GM12801 (cell line): Measurements from ENCODE around the gene TMEM116.

ENCODE experiments used
- TF ChIP-seq, protein P1 (sequence below): IDR thresholded peaks from one replicate; pipeline ENCODE4 v1.5.1; 2011; ENCODE audit warnings: control low read depth; ENCODE audit not compliant: insufficient read length; ENCODE audit errors: extremely low read depth

Gene TMEM116

DNA sequence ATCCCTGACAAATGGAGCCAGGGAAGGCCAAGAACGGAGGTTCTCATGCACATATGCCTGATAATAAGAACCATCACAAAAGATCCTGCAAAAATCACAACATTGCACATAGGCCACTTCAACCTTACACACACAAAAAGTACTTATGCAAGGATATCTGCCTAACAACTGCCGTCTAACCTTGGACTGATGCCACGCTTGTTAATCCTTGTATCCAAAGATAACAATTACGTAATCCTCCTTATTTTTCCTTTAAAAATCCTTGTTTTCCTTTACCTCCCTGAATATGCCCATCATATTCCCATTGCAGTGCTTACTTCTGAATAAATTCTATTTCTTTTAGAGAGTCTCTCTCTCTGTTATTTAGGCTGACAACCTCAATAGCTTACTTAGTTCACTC, 59.5 kb downstream of the TMEM116 start:
- TF ChIP-seq, protein P1, sequence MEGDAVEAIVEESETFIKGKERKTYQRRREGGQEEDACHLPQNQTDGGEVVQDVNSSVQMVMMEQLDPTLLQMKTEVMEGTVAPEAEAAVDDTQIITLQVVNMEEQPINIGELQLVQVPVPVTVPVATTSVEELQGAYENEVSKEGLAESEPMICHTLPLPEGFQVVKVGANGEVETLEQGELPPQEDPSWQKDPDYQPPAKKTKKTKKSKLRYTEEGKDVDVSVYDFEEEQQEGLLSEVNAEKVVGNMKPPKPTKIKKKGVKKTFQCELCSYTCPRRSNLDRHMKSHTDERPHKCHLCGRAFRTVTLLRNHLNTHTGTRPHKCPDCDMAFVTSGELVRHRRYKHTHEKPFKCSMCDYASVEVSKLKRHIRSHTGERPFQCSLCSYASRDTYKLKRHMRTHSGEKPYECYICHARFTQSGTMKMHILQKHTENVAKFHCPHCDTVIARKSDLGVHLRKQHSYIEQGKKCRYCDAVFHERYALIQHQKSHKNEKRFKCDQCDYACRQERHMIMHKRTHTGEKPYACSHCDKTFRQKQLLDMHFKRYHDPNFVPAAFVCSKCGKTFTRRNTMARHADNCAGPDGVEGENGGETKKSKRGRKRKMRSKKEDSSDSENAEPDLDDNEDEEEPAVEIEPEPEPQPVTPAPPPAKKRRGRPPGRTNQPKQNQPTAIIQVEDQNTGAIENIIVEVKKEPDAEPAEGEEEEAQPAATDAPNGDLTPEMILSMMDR = no peak

DNA sequence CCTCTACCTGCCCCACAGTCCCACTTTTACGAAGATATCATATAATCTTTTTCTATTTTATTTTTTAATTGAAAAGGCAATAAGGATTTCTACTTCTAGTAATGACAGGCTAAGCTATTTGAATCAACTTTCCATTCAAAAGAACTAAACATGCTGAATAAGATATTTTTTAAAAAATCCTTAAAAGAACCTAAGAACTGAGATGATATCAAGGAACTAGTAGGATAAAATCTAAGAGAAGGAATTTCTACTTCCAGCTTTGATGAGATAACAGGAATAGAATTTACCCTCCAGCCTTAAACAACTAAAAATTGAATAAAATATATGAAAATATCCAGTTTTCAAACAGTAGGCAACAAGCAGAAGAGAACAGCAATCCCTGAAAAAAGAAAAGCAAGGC, 69.0 kb downstream of the TMEM116 start:
- TF ChIP-seq, protein P1 = no peak

DNA sequence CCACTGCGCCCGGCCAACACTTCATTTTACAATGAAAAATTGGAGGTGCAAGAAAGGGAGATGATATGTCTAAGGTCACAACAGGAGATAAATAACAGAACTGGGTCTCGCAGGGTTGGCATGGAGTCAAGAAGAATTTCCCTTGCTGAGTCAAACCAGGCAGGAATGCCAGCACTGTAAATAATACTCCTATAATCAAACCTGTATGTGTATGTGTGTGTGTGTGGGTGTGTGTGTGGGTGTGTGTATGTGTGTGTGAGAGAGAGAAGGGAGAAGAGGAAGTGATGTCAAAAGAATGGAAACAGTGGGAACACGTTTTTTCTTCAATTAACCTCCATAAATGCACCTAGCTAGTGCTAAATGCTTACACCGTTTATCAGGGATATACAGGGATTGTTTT, 70.4 kb downstream of the TMEM116 start:
- TF ChIP-seq, protein P1 = no peak

DNA sequence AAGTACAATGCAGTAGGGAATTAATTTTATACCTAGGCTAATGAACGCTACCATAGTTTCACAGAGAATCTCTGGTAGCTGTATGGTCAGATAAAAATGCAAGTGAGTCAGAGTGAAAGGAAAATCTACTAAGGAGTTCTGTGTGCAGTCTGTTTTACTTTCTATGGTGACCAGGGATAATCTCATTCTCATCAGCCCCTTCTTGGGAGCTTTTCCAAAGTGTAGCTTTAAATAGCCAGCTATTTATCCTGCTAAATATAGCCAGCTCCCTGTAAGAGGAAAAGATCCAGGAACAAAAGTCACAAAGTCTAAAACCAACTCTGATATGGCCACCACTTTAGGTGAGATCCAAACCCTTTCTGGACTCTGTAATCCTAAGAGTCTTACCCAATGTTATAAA, 75.5 kb downstream of the TMEM116 start:
- TF ChIP-seq, protein P1 = no peak

DNA sequence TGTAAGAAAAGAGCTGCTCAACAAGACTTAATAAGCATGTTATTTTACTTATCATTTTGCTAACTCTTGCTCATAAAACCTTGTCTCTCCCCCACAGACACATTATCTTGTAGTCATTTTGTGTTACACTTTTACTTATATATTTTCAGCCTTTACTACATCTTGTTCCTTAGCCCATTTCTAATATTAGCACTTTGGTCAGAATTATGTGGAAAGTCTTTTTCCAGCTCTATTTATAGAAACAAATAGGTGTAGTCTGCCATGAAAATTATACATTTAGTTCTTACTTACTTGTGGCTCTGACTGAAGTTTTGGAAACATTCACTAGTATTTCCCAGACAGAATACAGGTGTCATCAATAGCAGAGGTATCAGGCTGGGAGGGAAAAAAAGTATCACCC, 76.1 kb downstream of the TMEM116 start:
- TF ChIP-seq, protein P1 = no peak

DNA sequence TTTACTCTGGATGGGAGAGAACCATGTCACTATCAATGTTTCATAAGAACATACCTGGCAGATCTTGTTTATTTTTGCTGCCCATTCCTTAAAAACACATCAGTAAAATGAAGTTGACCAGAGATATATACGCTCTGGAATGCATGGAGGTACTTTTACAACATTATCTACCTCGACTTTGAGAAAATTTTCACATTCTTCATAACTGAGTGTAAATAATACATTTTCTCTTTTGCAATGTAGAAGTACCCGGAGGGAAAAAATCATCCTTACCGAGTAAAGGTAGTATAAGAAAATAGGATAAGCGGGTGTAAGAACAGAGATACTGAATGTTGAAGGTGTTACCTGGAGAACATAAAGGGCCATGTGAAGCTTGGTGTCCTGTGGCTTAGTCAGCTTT, 80.7 kb downstream of the TMEM116 start:
- TF ChIP-seq, protein P1 = no peak

DNA sequence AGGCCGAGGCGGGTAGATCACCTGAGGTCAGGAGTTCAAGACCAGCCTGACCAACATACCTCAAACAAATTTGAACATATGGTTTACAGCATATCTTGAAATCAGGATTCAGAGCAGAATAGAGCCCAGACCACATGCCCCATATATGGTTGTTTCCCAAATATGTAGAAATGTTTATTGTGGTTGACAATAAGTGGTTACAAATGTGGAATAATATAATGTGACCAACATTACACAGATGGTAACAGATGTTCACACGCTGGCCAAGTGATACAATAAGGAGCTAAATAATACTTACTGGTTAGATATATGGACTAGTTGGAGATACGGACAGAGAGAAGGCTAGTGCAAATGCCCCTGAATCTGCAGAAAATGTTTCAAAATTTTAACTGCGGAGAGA, 85.6 kb downstream of the TMEM116 start:
- TF ChIP-seq, protein P1 = no peak

DNA sequence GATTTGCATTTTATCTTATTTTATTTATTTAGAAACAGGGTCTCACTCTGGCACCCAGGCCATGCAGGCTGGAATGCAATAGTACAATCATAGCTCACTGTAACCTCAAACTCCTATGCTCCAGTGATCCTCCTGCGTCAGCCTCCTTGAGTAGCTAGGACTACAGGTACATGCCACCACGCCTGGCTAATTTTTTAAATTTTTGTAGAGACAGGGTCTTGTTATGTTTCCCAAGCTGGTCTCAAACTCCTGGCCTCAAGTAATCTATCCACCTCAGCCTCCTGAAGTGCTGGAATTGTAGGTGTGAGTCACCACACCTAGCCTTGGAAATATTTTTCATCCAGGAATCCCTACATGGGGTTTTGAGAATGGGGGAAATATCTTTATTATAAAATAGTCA, 86.3 kb downstream of the TMEM116 start:
- TF ChIP-seq, protein P1 = no peak
